Keratinocyte (primary cell): ENCODE results near the gene HMCN2.

Experiments used
- EZH2 ChIP-seq: IDR thresholded peaks from one replicate; pipeline ENCODE4 v1.6.1; 2012; ENCODE audit warnings: inconsistent platforms, mild to moderate bottlenecking, low read length, moderate library complexity
- TF ChIP-seq, protein P1 (sequence below), 3 experiments: IDR thresholded peaks in 1 of 3; conservative IDR thresholded peaks in 1 of 3; optimal IDR thresholded peaks in 1 of 3; 2 replicates in 2 of 3; 3 replicates in 1 of 3; pipeline versions ENCODE3 to v1.5.1; 2011; ENCODE audit warnings: low read length in 3 of 3, mild to moderate bottlenecking in 3 of 3, moderate library complexity in 2 of 3, control low read depth in 1 of 3, inconsistent platforms in 1 of 3; ENCODE audit not compliant: insufficient read depth in 2 of 3; ENCODE audit errors: extremely low read depth in 1 of 3

DNA sequence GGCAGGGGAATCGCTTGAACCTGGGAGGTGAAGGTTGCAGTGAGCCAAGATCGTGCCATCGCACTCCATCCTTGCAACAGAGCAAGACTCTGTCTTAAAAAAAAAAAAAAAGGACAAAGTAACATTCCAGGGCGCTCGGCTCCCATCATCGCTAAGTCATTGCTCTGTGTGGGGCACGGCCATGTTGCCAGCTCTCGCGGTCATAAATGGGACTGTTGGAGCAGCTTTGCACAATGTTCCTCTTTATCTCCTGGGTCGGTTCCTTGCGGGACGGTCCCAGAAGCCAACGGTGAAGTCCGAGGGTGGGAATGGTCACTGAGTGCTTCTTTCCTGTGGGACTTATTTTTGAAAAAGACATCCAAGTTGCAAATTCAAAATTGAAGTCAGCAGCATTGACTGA lies 65.5 kb downstream of the HMCN2 start:
- TF ChIP-seq, protein P1, sequence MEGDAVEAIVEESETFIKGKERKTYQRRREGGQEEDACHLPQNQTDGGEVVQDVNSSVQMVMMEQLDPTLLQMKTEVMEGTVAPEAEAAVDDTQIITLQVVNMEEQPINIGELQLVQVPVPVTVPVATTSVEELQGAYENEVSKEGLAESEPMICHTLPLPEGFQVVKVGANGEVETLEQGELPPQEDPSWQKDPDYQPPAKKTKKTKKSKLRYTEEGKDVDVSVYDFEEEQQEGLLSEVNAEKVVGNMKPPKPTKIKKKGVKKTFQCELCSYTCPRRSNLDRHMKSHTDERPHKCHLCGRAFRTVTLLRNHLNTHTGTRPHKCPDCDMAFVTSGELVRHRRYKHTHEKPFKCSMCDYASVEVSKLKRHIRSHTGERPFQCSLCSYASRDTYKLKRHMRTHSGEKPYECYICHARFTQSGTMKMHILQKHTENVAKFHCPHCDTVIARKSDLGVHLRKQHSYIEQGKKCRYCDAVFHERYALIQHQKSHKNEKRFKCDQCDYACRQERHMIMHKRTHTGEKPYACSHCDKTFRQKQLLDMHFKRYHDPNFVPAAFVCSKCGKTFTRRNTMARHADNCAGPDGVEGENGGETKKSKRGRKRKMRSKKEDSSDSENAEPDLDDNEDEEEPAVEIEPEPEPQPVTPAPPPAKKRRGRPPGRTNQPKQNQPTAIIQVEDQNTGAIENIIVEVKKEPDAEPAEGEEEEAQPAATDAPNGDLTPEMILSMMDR (optimal IDR thresholded peaks at IDR 0.05 in 1 of 3, IDR thresholded peaks at IDR 0.05 in 1 of 3, conservative IDR thresholded peaks at IDR 0.05 in 1 of 3; ENCODE audit: extremely low read depth in 1 of 3, insufficient read depth in 2 of 3, low read length in 3 of 3), result no peak
- no peak for TF ChIP-seq EZH2
